HG02884 (cell line): ENCODE results near the gene SPATA6.

Source experiments
- ATAC-seq: cut with Tn5 transposase; IDR thresholded peaks from one replicate; pipeline ENCODE4 v1.9.1; 2021; ENCODE audit warnings: mild to moderate bottlenecking, moderate library complexity; ENCODE audit not compliant: unreplicated experiment

Gene SPATA6

DNA sequence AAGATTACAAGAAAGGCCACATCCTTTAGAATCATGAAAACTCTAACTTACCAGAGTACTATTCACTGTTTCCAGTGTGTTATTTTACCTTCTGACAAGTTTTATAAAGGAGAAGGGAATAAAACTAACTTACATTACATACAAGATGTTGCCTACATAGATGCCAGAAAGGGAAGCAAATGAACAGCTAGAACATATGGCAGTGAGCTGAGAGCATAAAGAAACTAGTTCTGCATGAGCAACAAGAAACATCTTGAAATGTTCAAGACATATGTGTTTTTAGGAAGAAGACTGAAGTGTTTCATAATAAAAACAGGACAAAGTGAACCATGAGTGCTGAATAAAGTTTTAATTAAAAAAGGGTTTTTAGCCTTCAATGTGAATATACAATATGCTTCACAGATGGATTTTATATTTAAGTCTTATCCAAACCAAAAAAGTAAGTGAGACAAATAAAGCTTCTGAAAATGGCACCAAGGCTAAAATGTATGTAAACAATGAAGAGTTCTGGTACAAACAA lies 210.1 kb downstream of the SPATA6 start:
- ATAC-seq: no peak

DNA sequence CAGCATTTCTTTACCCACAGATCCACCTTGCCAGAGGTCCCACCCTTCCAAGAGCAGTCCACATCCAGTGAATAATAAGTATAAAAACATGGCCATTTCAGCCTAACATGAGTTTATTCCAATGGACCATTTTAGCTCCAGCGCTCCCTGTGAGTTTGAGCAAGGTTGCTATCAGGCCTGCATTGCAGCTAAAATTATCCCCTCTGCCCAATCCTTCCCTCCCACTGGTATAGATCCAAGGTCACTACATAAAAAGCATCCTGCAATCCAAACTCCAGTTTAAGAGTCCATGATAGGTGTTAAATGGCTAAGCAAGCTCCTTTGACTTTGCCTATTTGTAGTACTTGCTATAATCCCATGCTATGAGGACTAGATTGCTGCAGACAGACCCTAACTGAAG lies 213.9 kb downstream of the SPATA6 start:
- ATAC-seq: no peak

- ATAC-seq: no peak
Measured at GRCh38 chr1:48254254-48254653, 217.8 kb downstream of the SPATA6 start.

DNA sequence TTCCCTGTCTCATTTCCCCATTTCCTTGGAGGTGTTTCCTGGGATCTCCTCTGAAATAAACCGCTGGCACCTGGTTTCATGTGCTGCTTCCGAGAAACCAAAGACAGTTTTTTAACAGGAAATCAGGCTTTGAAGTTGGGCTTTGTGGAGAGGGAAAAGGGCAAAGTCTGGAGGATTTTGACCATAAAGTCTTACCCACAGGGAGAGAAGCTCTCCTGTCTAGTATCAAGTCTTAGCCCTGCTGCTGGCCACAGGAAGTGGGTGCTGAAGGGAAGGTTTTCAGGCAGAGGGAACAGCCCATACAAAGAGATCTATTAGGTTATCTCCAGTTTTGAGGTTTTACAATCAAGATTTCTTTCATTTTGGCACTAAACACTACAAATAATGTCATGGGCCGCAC lies 220.2 kb downstream of the SPATA6 start:
- ATAC-seq: no peak

DNA sequence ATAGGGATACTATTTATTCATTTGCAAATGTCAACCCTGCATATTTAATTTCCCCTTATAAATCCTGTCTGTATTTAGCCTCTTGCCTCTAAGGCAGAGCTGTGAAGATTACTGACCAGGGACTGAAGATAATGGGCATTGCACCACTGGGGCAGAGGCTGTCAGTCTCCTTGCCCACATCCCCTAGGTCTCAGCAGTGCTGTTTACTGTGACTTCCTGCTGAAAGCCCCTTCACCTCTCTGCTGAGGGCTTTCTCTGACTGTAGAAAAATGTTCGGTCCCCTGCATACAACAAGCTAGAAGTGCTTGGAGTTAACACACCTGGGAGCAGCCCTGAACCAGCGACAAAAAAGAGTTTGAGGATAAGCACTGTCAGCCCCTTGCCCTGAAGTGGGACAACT lies 220.7 kb downstream of the SPATA6 start:
- no peak for ATAC-seq

- no peak for ATAC-seq
Measured at GRCh38 chr1:48250572-48250971, 221.4 kb downstream of the SPATA6 start.

GRCh38 chr1:48249868-48250267 lies 222.1 kb downstream of the SPATA6 start:
- ATAC-seq: no peak

DNA sequence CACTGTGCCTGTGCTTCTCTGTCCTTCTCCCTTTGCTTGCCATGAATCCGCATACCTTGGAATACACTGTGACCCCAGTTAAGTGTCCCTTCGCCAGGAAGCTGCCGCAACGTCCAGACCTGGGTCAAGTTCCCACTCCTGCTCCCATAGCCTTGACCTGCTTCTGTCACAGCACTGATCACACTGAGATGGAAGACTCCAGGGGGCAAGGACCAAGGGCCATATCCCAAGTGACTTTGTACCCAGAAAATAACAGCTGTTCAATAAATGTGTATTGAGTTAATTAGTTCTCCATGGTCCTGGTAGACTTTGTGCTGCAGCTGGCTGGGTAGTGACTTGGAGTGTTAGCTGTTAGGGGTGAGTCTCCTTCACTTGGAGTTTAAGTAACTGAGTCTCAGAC lies 223.6 kb downstream of the SPATA6 start:
- no peak for ATAC-seq

DNA sequence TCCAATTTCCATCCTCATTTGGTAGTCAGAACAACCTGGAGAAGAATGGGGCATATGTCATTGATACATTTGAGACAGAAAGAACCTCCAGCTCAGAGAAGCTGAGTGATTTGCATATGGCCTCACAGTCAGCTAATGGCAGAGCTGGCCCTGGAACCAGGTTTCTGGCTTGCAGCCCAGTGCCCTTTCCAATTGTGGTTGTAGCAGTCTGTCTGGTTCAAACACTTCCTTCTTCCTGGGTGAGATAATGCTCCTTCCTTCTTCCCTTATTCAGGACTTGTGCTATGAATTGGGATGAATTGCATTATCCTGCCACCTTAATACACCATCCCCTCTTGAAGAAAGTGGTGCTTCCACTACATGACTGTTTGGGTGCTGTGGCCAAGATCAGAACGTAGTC lies 225.3 kb downstream of the SPATA6 start:
- no peak for ATAC-seq
